GM18868 (cell line): ENCODE data around the gene RASGRF2.
"Not testable (repeated sequence)": the region's sequence is repeated elsewhere in the genome, so short reads cannot be mapped to it uniquely, and the experiment has no call there.

Experiments used
- ATAC-seq: cut with Tn5 transposase; IDR thresholded peaks from one replicate; pipeline ENCODE4 v1.9.1; 2021; ENCODE audit warnings: mild to moderate bottlenecking, moderate library complexity; ENCODE audit not compliant: unreplicated experiment

Gene RASGRF2

GRCh38 chr5:81019748-81020147, 59.6 kb downstream of the RASGRF2 start:
- no peak for ATAC-seq

- ATAC-seq: no peak
These were observed 60.5 kb downstream of the RASGRF2 start for GRCh38 chr5:81020478-81021167.

DNA sequence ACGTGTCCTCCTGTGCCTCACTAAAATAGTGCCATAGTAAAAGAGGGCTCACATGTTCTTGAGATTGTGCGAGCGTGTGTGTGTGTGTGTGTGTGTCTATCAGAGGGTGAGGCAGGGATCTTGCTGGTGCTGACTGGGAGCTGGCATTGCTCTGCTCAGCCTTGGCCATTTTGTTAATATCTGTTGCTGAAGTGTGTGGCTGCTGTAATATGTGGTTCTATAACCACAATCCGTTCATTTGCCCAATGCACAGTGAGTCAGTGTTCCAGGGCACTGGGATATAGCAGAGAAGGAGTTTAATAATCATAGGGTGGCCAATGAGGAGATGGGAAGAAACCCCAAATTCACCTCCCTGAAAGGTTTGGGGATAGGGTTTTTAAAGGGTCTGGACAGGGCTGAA, 61.3 kb downstream of the RASGRF2 start:
- no peak for ATAC-seq

DNA sequence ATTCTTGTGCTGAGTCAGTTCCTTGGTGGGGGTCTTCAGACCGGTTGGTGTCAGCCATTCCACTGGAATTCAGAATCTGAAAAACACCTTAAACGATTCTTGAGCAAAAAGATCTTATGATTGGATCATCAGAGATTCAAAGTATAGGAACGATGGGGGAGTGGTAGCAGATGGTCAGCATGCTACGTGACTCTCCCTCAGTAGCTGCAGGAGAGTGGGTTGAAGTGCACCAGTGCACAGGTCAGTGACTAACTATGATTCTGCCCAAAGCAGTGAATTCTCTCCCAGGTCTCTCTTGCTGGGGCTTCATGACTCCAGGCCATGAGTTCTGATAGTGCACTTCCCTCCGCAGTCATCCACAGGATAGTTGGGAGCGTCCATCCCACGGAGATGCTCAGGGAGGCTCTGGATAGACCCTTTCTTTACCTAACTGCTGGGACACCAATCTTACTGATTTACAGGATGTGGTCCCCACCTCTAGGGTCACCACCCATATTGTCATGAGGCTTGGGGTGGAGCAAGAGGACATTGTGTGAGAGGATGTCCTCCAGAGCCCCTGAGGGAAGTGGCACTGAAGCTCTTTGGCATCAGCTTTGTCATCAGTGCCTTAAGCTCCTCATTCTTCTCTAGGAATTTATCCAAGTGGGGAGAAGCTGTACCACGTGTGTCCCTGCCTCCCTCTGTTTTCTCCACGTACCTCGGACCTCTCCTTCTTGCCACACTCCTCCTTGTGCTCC, 62.0 kb downstream of the RASGRF2 start:
- ATAC-seq: no peak

GRCh38 chr5:81022688-81023084, 62.5 kb downstream of the RASGRF2 start:
- no peak for ATAC-seq

- ATAC-seq: no peak
These were observed 63.3 kb downstream of the RASGRF2 start for GRCh38 chr5:81023261-81023970.

GRCh38 chr5:81027481-81028058, 67.4 kb downstream of the RASGRF2 start:
- ATAC-seq: no peak

- ATAC-seq: not testable (repeated sequence)
These were observed 68.7 kb downstream of the RASGRF2 start for GRCh38 chr5:81028888-81029287.

- ATAC-seq: not testable (repeated sequence)
These were observed 69.6 kb downstream of the RASGRF2 start for GRCh38 chr5:81029736-81030135.

DNA sequence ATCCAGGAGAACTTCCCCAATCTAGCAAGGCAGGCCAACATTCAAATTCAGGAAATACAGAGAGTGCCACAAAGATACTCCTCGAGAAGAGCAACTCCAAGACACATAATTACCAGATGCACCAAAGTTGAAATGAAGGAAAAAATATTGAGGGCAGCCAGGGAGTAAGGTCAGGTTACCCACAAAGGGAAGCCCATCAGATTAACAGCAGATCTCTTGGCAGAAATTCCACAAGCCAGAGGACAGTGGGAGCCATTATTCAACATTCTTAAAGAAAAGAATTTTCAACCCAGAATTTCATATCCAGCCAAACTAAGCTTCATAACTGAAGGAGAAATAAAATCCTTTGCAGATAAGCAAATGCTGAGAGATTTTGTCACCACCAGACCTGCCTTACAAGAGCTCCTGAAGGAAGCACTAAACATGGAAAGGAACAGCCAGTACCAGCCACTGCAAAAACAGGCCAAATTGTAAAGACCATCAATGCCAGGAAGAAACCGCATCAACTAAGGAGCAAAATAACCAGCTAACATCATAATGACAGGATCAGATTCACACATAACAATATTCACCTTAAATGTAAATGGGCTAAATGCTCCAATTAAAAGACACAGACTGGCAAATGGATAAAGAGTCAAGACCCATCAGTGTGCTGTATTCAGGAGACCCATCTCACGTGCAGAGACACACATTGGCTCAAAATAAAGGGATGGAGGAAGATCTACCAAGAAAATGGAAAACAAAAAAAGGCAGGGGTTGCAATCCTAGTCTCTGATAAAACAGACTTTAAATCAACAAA, 70.3 kb downstream of the RASGRF2 start:
- ATAC-seq: not testable (repeated sequence)

- no peak for ATAC-seq
These were observed 75.4 kb downstream of the RASGRF2 start for GRCh38 chr5:81035522-81035921.

DNA sequence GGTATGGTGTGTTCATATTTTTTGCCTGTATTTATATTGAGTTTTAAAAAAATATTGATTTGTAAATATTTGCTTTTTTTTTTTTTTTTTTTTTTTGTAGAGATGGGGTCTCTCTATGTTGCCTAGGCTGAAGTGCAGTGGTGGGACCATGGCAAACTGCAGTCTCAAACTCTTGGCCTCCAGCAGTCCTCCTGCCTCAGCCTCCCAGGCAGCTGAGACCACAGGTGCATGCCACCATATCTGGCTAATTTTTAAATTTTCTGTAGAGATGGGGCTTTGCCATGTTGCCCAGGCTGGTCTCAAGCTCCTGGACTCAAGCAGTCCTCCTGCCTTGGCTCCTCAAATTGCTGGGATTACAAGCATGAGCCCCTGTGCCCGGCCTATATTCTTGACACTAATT, 78.3 kb downstream of the RASGRF2 start:
- ATAC-seq: no peak

DNA sequence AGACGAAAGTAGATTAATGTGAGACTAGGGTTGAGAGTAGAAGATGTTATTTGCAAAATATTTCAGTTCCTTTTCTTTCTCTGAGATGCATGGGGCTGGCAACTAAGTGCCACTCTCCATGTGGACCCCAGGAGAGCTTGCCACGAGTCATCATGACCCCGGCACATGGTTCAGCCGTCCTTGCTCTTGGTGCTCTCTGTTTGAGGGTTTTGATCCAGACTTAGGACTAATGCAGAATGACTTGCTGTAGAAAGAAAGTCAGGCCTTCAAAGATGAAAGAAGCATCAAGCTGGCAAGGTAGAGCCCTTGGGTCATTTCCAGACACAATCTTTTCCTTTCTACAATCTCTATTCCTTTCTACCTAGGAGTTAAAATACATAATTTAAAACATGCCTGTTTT, 84.7 kb downstream of the RASGRF2 start:
- no peak for ATAC-seq

DNA sequence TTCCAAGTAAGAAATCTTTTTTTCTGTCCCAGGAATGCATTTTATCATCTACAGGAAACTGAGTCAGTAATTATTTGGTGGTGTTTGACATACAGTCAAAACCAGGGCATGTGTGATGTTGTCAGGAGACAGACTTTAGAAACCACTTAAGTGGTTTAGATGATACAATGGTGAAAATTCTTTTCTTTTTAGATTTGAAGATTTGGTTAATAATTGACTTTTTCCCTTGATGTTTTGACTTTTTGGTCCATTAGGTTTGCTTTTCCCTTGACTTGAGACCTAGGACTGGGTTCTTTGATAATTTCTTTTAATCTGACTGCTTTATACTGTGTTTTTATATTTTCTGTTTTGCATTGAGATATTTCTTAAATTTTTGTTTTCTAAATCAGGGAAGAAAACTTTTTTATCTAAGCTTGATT, 85.2 kb downstream of the RASGRF2 start:
- ATAC-seq: no peak

DNA sequence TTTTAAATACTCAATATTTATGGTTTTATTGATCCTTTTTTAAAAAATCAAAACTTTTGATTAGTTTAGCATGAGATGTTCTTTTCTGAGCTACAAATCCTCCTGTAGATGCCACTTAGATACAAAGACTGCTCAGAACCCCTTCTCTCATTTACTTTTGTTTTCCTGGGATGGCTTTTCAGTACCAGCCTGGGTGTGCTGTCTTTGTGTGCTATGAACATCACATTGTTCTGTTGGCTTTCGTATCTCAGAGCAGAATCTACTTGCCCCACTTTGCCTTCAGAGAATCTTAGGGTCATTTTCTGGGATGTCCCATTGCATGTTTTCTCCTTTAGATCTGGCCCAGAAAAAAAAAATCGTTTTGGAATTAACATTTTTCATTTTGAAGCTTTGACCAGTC, 85.9 kb downstream of the RASGRF2 start:
- no peak for ATAC-seq

GRCh38 chr5:81052325-81052724, 92.2 kb downstream of the RASGRF2 start:
- ATAC-seq: no peak

- ATAC-seq: not testable (repeated sequence)
These were observed 93.1 kb downstream of the RASGRF2 start for GRCh38 chr5:81053282-81053681.

DNA sequence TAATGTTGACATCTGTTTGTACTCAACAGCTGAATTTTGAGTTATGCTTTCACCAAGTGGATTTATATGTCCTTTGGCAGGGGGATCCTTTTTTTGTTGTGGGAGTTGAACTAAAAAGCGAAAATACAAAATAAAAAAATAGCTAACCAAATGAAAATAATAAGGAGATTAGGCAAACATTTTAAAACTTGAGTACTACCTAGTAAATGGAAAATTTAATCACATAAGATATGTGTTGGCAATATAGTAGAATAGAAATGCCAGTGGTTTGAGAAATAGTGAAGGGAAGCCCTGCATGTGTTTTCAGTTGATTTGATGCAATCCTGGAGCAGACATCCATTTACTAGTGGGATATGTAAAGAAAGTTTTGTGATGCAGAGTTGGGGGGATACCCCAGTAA, 98.0 kb downstream of the RASGRF2 start:
- ATAC-seq: no peak

GRCh38 chr5:81065492-81065891, 105.3 kb downstream of the RASGRF2 start:
- ATAC-seq: no peak

DNA sequence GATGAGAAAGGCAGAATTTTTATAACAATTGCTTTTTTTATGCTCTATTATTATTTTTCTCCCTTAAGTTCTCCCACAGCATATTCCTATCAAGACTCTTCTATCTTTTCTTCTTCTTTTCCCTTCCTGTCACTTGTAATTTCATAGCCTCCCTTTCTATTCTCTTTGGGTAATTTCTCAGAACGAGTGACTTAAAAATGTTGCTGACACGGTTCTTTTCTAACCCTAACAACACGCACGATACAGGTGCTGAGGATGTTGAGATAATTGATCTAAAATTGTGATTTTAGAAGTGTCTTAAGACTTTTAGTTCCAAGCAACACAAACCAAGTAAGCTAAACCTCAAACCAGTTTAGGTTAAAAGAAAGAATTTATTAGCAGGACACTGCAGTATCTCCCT, 105.9 kb downstream of the RASGRF2 start:
- ATAC-seq: no peak

- no peak for ATAC-seq
These were observed 107.2 kb downstream of the RASGRF2 start for GRCh38 chr5:81067406-81067805.
